Stimulated activated CD4-positive, alpha-beta T cell treated with anti-CD3 and anti-CD28 coated beads, Interleukin-4, amount 100 ng/mL, for 4 hours (primary cell): ENCODE results near the gene DHX36.

ENCODE experiments used
- DNase-seq, 2 experiments: peaks; one replicate each; pipeline ENCODE4 v3.0.0-alpha.2; 2020

DHX36 gene

GRCh38 chr3:154285221-154285620 is 39.1 kb downstream of the DHX36 start:
- no peak for DNase-seq

- DNase-seq, result no peak
Observed at GRCh38 chr3:154280161-154280560, 44.1 kb downstream of the DHX36 start.

GRCh38 chr3:154275965-154276364 is 48.3 kb downstream of the DHX36 start:
- no peak for DNase-seq

GRCh38 chr3:154275292-154275691 is 49.0 kb downstream of the DHX36 start:
- no peak for DNase-seq

GRCh38 chr3:154274348-154274747 is 49.9 kb downstream of the DHX36 start:
- DNase-seq, result no peak

- DNase-seq, result no peak
Observed at GRCh38 chr3:154273381-154273780, 50.9 kb downstream of the DHX36 start.

GRCh38 chr3:154254527-154254926 is 69.8 kb downstream of the DHX36 start:
- no peak for DNase-seq

- peak; percentile 46 to 68 for DNase-seq
Observed at GRCh38 chr3:154252759-154253638, 71.3 kb downstream of the DHX36 start.

- no peak for DNase-seq
Observed at GRCh38 chr3:154251610-154252009, 72.7 kb downstream of the DHX36 start.

- no peak for DNase-seq
Observed at GRCh38 chr3:154250291-154250690, 74.0 kb downstream of the DHX36 start.

GRCh38 chr3:154247806-154248415 is 76.4 kb downstream of the DHX36 start:
- no peak for DNase-seq

- no peak for DNase-seq
Observed at GRCh38 chr3:154244644-154245043, 79.6 kb downstream of the DHX36 start.

GRCh38 chr3:154243353-154243752 is 80.9 kb downstream of the DHX36 start:
- DNase-seq, result no peak

GRCh38 chr3:154242766-154243165 is 81.5 kb downstream of the DHX36 start:
- no peak for DNase-seq

- no peak for DNase-seq
Observed at GRCh38 chr3:154241496-154241895, 82.8 kb downstream of the DHX36 start.

GRCh38 chr3:154240235-154240634 is 84.1 kb downstream of the DHX36 start:
- DNase-seq, result no peak

GRCh38 chr3:154236331-154236730 is 88.0 kb downstream of the DHX36 start:
- DNase-seq, result no peak

GRCh38 chr3:154235330-154235729 is 89.0 kb downstream of the DHX36 start:
- DNase-seq, result no peak

GRCh38 chr3:154229217-154229590 is 95.1 kb downstream of the DHX36 start:
- no peak for DNase-seq

- no peak for DNase-seq
Observed at GRCh38 chr3:154228561-154229216, 95.6 kb downstream of the DHX36 start.

GRCh38 chr3:154227531-154227930 is 96.8 kb downstream of the DHX36 start:
- no peak for DNase-seq

GRCh38 chr3:154225536-154225935 is 98.8 kb downstream of the DHX36 start:
- DNase-seq, result no peak

GRCh38 chr3:154224866-154225265 is 99.4 kb downstream of the DHX36 start:
- DNase-seq, result no peak

GRCh38 chr3:154224366-154224765 is 99.9 kb downstream of the DHX36 start:
- no peak for DNase-seq
